HG03457 (cell line): ENCODE data around the gene FGF19.

Experiments
- ATAC-seq: cut with Tn5 transposase; IDR thresholded peaks from one replicate; pipeline ENCODE4 v1.9.1; 2021; ENCODE audit warnings: moderate number of reproducible peaks; ENCODE audit not compliant: unreplicated experiment

FGF19 gene

DNA sequence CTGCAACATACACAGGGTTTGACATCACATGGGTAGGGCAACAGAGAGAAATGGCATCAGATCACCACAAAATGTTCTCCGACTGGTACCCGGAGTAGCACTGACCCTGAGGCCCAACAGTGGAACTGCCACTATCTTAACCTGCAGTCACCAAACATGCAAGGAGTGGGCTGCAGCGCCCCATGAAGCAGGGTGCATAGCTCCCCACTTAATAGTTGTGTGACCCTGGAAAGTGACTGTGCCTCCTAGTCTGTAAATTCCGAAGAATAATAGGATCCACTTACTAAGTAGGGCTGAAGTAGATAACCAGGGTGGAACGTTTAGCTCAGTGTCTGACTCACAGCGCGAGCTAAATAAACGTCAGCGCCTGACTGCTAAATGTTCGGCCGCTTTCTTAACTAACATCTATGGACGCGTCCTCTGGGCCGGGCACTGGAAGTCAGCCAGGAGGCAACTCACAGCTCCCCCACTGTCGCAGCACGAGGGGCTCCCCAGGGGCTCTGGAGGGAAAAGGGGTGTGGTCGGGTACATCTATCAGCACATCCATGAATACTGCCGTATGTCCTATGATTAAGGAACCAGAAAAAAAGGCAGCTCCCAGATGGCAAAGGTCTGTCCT lies 29.4 kb downstream of the FGF19 start:
- ATAC-seq = no peak

GRCh38 chr11:69671734-69672465 lies 31.9 kb downstream of the FGF19 start:
- no peak for ATAC-seq

DNA sequence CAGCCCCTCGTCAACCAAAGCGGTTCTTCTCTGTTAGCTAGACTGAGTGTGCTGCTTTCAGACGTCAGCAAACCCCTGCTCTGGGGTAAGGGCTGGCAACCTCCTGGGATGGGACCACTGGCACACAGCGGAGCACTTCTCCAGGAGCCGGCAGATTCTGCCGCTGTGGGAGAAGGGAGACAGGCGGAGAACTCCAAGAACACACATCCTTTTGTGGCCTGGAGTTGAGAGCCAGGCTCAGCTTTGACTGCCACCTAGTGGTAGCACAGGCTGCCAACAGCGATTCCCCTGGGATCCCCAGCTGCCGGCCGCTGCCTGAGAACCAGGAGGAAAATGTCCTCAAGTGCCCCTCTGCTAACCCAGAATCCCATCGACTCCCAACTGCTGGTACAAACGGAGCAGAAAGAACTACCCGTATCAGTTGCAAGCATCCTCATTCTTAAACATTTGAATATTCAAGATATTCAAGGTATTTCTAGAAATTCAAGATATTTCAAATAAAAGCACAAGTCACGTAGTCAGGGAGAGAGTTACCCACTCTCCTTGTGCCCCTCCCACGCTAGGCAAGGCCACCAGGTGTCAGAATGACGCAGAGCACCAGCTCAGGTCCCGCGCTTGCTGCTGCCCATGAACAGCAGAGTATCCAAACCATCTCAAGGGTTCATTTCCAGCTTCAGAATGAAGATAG lies 33.5 kb downstream of the FGF19 start:
- no peak for ATAC-seq

DNA sequence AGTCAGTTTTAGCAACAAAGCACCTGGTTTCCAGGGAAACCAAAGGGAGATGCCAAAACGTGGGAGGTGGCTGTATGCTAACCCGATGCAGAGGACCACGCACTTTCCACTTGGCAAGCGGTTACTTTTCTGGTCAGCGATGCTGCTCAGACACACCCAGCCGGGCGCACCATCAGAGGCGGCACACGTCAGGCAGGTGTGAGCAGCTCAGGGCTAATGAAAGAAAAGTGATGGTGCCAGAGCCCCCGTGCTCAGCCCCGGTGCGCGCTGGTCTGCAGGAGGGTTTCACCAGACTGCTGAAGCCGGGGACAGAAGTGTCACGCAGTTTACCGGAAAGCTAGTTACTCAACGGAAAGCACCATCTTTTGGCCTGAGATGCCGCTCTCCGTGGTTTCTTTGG lies 34.3 kb downstream of the FGF19 start:
- ATAC-seq = no peak

DNA sequence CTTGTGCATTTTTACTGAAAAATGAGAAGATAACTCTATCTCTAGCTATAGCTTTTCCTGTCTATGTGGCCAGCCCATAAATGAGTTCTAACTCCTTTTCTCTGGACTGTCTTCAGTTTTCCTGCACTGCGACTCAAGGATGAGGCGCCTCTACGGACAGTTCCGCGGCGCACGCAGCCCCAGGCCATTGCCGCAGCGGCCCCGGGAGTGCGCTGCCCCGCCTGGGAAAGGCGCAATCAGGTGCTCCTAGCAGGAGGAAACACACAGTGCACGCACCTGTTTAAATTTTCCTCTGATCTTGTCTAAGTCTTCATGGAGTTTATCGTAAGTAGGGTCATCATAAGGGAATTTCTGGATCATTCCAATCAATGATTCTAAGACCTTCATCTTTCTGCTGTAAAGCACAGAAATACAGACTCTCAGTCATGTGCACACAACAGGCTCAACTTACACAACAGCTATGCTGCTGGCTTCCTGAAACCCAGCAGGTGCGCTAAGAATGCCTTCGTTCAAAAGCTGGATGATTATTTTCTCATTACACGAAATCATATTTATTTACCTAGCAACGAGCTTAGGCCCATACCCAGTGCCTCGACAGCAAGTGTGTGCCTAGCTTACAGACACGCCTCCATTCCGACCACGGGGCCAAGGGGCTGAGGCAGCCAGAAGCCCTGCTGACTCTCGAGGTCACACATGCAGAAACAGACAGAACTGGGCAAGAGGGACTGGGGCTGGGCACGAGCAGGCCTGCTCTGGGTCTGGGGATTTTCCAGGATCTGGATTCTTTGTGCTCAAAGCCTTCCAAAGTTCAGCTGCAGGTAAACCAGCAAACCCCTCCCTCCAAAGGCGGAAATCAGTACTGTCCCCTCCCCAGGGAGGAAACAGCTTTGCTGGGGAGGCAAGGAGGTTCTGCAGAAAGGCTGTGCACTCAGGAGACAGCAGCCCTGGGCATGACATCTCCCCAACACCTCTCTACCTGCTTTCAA lies 35.9 kb downstream of the FGF19 start:
- no peak for ATAC-seq

DNA sequence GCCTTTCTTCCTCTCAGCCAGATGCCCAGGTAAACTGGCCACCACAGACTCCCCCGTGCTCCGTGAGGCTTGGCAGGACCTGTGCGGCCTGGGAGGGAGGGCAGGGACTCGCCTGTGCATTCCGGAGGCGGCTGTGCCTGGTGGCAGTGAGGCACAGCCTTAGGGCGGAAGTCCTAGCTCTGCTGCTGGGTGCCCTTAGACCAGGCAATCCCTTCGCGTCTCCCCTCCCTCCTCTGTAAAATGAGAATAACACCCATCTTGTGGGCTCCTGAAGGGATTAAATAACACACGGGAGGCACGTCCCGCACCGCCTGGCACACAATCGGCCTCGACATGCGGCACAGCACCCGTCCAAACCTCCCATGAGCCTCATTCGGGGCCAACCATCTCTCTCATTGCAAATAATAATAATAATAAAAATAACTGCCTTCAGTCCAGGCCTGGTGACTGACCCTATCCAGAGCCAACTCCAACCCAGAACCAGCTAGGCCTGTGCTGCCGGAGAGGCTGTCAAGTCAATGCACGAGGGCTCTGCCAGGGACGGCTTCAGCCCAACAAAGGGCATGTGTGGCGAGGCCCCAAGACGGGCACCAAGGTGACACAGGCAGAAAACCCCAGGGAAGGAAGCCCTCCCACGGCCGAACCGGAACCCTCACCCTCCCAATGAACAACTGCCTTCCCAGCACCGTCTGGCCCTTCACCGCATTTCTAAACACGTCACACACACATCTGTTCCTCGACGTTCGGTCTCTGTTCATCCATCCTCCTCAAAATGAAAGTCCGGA lies 36.9 kb downstream of the FGF19 start:
- no peak for ATAC-seq

GRCh38 chr11:69666261-69666660 lies 37.6 kb downstream of the FGF19 start:
- no peak for ATAC-seq

GRCh38 chr11:69665669-69666068 lies 38.2 kb downstream of the FGF19 start:
- no peak for ATAC-seq

DNA sequence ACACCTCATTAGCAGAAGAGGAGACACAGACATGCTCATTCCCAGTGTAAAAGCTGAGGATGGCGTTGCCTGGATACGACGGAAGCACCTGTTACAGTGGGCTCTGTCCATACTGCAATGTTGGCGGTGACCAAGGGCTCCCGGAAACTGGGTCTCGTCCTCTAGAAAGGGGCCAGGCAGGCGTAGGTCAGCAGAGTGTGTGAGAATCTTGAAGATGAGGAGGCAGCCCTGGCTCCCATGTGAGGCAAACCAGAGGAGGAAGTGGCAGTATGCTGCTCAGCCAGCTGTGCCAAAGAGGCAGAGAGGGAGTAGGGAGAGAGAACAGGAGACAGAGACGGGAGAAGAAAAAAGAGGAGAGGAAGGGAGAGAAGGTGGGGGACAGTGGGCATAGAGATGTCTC lies 38.9 kb downstream of the FGF19 start:
- no peak for ATAC-seq

- no peak for ATAC-seq
Observed at GRCh38 chr11:69664103-69664775, 39.6 kb downstream of the FGF19 start.

GRCh38 chr11:69663326-69663725 lies 40.5 kb downstream of the FGF19 start:
- no peak for ATAC-seq

- no peak for ATAC-seq
Observed at GRCh38 chr11:69662806-69663205, 41.0 kb downstream of the FGF19 start.

GRCh38 chr11:69662021-69662698 lies 41.7 kb downstream of the FGF19 start:
- no peak for ATAC-seq

GRCh38 chr11:69661413-69661715 lies 42.5 kb downstream of the FGF19 start:
- no peak for ATAC-seq

GRCh38 chr11:69660001-69660500 lies 43.8 kb downstream of the FGF19 start:
- no peak for ATAC-seq

GRCh38 chr11:69659591-69659990 lies 44.2 kb downstream of the FGF19 start:
- no peak for ATAC-seq

GRCh38 chr11:69658626-69659450 lies 45.0 kb downstream of the FGF19 start:
- ATAC-seq = no peak

DNA sequence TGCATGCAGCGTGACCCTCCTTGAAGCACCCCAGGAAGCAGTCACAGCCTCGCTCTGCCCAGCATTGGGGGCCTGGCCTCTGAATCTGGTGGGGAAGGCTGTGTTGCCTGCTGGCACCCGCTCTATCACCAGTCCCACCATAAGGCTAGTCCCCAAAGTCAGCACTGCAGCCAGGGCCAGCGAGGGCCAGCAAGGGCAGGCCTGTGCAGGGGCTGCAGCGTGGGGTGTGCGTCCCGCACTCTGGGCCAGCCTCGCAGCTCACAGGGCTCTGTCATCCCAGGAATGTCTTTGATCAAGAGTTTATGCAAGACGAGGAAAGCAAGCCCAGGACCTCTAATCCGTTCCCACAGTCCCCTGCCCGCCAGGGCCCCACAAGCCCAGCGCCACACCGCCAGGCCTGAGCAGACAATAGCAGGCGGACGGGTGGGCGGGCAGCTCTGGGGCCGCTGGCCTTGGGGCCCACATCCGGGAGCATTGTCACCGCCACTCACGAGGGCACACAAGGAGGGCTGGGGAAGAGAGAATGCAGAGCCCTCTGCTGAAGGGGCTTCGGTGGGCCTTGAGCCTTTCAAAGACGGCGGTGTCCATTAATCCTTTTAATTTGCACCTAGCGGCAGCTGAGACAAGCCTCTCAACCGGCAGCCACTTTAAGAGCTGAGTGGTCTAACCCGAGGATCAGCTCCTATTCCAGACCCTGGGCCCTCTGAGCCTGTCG lies 45.8 kb downstream of the FGF19 start:
- ATAC-seq = no peak
